GM23338 (cell line): ENCODE measurements around the gene NCOA1. TPM values are rescaled to one million over a fixed set of nuclear protein-coding genes. Genes with fewer than 3 reads are reported as not detected.

Experiments used
- ATAC-seq: fragments of 200-7000 bp; cut with Tn5 transposase; 3 replicates; pipeline ENCODE4 v1.9.1; 2020
- DNase-seq: peaks from one replicate; pipeline ENCODE4 v3.0.0-alpha.2; 2015; ENCODE audit warnings: low spot score
- H2AFZ ChIP-seq: fragments of 200-600 bp; sonication (generic); 2 replicates; pipeline ENCODE4 v1.8.0; 2016; ENCODE audit warnings: antibody characterized with exemption, mild to moderate bottlenecking, moderate library complexity
- H3F3A ChIP-seq: fragments of 200-600 bp; sonication (generic); replicated peaks from 2 replicates; pipeline ENCODE4 v1.8.0; 2017; ENCODE audit warnings: antibody characterized with exemption, mixed run types, low read depth
- H3K27ac ChIP-seq: fragments of 200-600 bp; sonication (generic); 2 replicates; pipeline ENCODE4 v1.6.1; 2016; ENCODE audit warnings: low read depth
- H3K27me3 ChIP-seq: fragments of 200-600 bp; sonication (generic); 2 replicates; pipeline ENCODE4 v1.8.0; 2016; ENCODE audit warnings: mild to moderate bottlenecking, mixed run types, moderate library complexity; ENCODE audit not compliant: insufficient read depth
- H3K36me3 ChIP-seq: fragments of 200-600 bp; sonication (generic); 2 replicates; pipeline ENCODE4 v1.8.0; 2016; ENCODE audit warnings: mild to moderate bottlenecking; ENCODE audit not compliant: insufficient read depth
- H3K4me1 ChIP-seq: fragments of 200-600 bp; sonication (generic); 2 replicates; pipeline ENCODE4 v1.8.0; 2016; ENCODE audit warnings: mild to moderate bottlenecking, moderate library complexity; ENCODE audit not compliant: insufficient read depth
- H3K4me2 ChIP-seq: fragments of 200-600 bp; sonication (generic); 2 replicates; pipeline ENCODE4 v1.7.1; 2017; ENCODE audit warnings: mixed run types
- H3K4me3 ChIP-seq: fragments of 200-600 bp; sonication (generic); 2 replicates; pipeline ENCODE4 v1.6.1; 2016; ENCODE audit warnings: mixed run types
- H3K79me2 ChIP-seq: fragments of 200-600 bp; sonication (generic); replicated peaks from 2 replicates; pipeline ENCODE4 v1.8.0; 2017; ENCODE audit warnings: mild to moderate bottlenecking; ENCODE audit not compliant: insufficient read depth
- H3K9me2 ChIP-seq: fragments of 200-600 bp; sonication (generic); 2 replicates; pipeline ENCODE4 v1.8.0; 2017; ENCODE audit not compliant: insufficient read depth
- H4K20me1 ChIP-seq: fragments of 200-600 bp; sonication (generic); replicated peaks from 2 replicates; pipeline ENCODE4 v1.8.0; 2017; ENCODE audit warnings: mild to moderate bottlenecking; ENCODE audit not compliant: insufficient read depth
- H3K27ac Mint-ChIP-seq: 2 replicates; pipeline ENCODE4 v1.8.0; 2020; ENCODE audit warnings: inconsistent platforms, mild to moderate bottlenecking, moderate library complexity, mixed read lengths
- H3K27me3 Mint-ChIP-seq: 3 replicates; pipeline ENCODE4 v1.8.0; 2022; ENCODE audit warnings: low read depth, mild to moderate bottlenecking, moderate library complexity, mixed read lengths, inconsistent platforms; ENCODE audit not compliant: insufficient read depth, poor library complexity
- H3K36me3 Mint-ChIP-seq: 3 replicates; pipeline ENCODE4 v1.8.0; 2021; ENCODE audit warnings: low read depth, mild to moderate bottlenecking, inconsistent platforms, moderate library complexity, mixed read lengths
- H3K4me1 Mint-ChIP-seq: 3 replicates; pipeline ENCODE4 v1.8.0; 2020; ENCODE audit warnings: mild to moderate bottlenecking, inconsistent platforms, mixed read lengths
- H3K4me3 Mint-ChIP-seq: 3 replicates; pipeline ENCODE4 v1.8.0; 2021; ENCODE audit warnings: moderate library complexity, mild to moderate bottlenecking, inconsistent platforms, mixed read lengths
- H3K9me3 Mint-ChIP-seq: 3 replicates; pipeline ENCODE4 v1.8.0; 2020; ENCODE audit warnings: moderate library complexity, mild to moderate bottlenecking, inconsistent platforms, mixed read lengths
- CREB1 ChIP-seq: fragments of 250-450 bp; sonication (Bioruptor Pico); IDR thresholded peaks from 2 replicates; pipeline ENCODE4 v1.5.0; 2020; ENCODE audit warnings: low read depth, mild to moderate bottlenecking, moderate library complexity
- CTCF ChIP-seq, 2 experiments: fragments of 200-600 bp in 1 of 2; sonication (generic) in 1 of 2; conservative IDR thresholded peaks; 2 replicates each; pipeline versions ENCODE4 v1.5.1 to v1.6.1; 2016 to 2017; ENCODE audit warnings: antibody characterized with exemption in 2 of 2, low read depth in 2 of 2, mild to moderate bottlenecking in 2 of 2, moderate library complexity in 1 of 2
- ETS1 ChIP-seq: IDR thresholded peaks from 2 replicates; pipeline ENCODE4 v1.6.1; 2016; ENCODE audit warnings: antibody characterized with exemption
- EZH2 ChIP-seq: fragments of 200-600 bp; sonication (generic); IDR thresholded peaks from one replicate; pipeline ENCODE4 v1.8.0; 2017; ENCODE audit warnings: antibody characterized with exemption, mild to moderate bottlenecking, low read depth; ENCODE audit not compliant: unreplicated experiment
- EZH2phosphoT487 ChIP-seq: fragments of 200-600 bp; sonication (generic); IDR thresholded peaks from one replicate; pipeline ENCODE4 v1.8.1; 2018; ENCODE audit warnings: antibody characterized with exemption; ENCODE audit not compliant: unreplicated experiment
- JUNB ChIP-seq: IDR thresholded peaks from one replicate; pipeline ENCODE4 v1.6.1; 2016; ENCODE audit warnings: antibody characterized with exemption; ENCODE audit not compliant: unreplicated experiment
- NANOG ChIP-seq: IDR thresholded peaks from 2 replicates; pipeline ENCODE4 v1.6.1; 2016; ENCODE audit warnings: antibody characterized with exemption, borderline replicate concordance
- POLR2AphosphoS5 ChIP-seq: IDR thresholded peaks from 2 replicates; pipeline ENCODE4 v1.6.1; 2016; ENCODE audit warnings: antibody characterized with exemption, low read depth
- ZNF331 ChIP-seq: fragments of 250-450 bp; sonication (Bioruptor Pico); IDR thresholded peaks from 2 replicates; pipeline ENCODE4 v1.5.0; 2020; ENCODE audit warnings: low read depth, mild to moderate bottlenecking, moderate library complexity
- ZNF462 ChIP-seq: fragments of 250-450 bp; sonication (Bioruptor Pico); IDR thresholded peaks from 2 replicates; pipeline ENCODE4 v1.5.0; 2020; ENCODE audit warnings: mild to moderate bottlenecking, moderate library complexity
- polyA plus RNA-seq: library from polyadenylated mRNA; unstranded; fragments of >200 nt; fragmentation: Nextera tagmentation; extraction: Ambion mirVana; gene quantifications from 2 replicates; pipeline ENCODE4 v1.2.1, GENCODE V29; 2016
- total RNA-seq: library from RNA; depleted of rRNA; stranded (reverse); fragments of >200 nt; shearing (Covaris generic); gene quantifications from 2 replicates; pipeline ENCODE4 v1.2.3, GENCODE V29; 2014

NCOA1 gene
- total and polyA plus RNA-seq, 2 experiments from 2014 or later: 7.1 to 15.1 TPM

- H3K4me1 ChIP-seq: no peaks in the 10 kb centered on the region; the same call in 1 of the 2 replicates
- Mint-ChIP-seq H3K27me3 (no peaks in the 10 kb centered on the region), H3K4me1 (peaks cover 5% of the 10 kb centered on the region; the same call in 2 of the 3 replicates), H3K4me3 (no peak overlapping the region), H3K27ac (no peak overlapping the region), H3K9me3 (no peaks in the 10 kb centered on the region), H3K36me3 (no peaks in the 10 kb centered on the region)
- no peak overlapping the region for H3K27ac ChIP-seq
- ATAC-seq: no peak
- TF ChIP-seq EZH2: no peak
- TF ChIP-seq ZNF331: no peak
- no peak for TF ChIP-seq EZH2phosphoT487
- no peak for TF ChIP-seq POLR2AphosphoS5
- no peak for TF ChIP-seq ETS1
- no peak for TF ChIP-seq CTCF (conservative IDR thresholded peaks at IDR 0.05; ENCODE audit: low read depth in 2 of 2)
- TF ChIP-seq ZNF462: no peak
- no peak for TF ChIP-seq CREB1
- TF ChIP-seq NANOG: no peak
- no peak for TF ChIP-seq JUNB
- no peaks in the 10 kb centered on the region for H3K27me3 ChIP-seq
- H4K20me1 ChIP-seq: 0 out of 2 replicates have a peak, but pooled peaks cover 2% of the 10 kb centered on the region
- H3F3A ChIP-seq: no peaks in the 10 kb centered on the region
- H3K4me3 ChIP-seq: no peak overlapping the region
- H3K36me3 ChIP-seq: no peaks in the 10 kb centered on the region
- H2AFZ ChIP-seq: no peak overlapping the region
- no peaks in the 10 kb centered on the region for H3K79me2 ChIP-seq
- no peak for DNase-seq
- H3K4me2 ChIP-seq: no peak overlapping the region
- H3K9me2 ChIP-seq: no peaks in the 10 kb centered on the region
Observed at GRCh38 chr2:24588294-24588693, 97.2 kb downstream of the NCOA1 start.
